Hepatocyte (in vitro differentiated cells): ENCODE data around the gene PIK3R6.

Source experiments
- CTCF ChIP-seq: fragments of 200-600 bp; sonication (generic); IDR thresholded peaks from 2 replicates; pipeline ENCODE4 v1.5.1; 2016; ENCODE audit warnings: antibody characterized with exemption, mild to moderate bottlenecking; ENCODE audit not compliant: poor library complexity
- EZH2 ChIP-seq: fragments of 200-600 bp; sonication (generic); IDR thresholded peaks from 2 replicates; pipeline ENCODE4 v1.6.1; 2016; ENCODE audit warnings: antibody characterized with exemption, mild to moderate bottlenecking, borderline replicate concordance

GRCh38 chr17:8877984-8878383 lies 10.5 kb upstream of the PIK3R6 start:
- TF ChIP-seq EZH2 (no peak), CTCF (no peak)
